Keratinocyte (primary cell): ENCODE measurements around the gene SPON1. TPM values are rescaled to one million over a fixed set of nuclear protein-coding genes. Genes with fewer than 3 reads are reported as not detected.

Source experiments
- DNase-seq: peaks from one replicate; pipeline ENCODE4 v3.0.0-alpha.2; 2011; ENCODE audit warnings: low read depth, missing footprints, low spot score
- FAIRE-seq: peaks from 2 replicates; lab custom pipeline; 2011; peaks lifted over from hg19 to GRCh38; lab: Jason Lieb, UNC
- H2AFZ ChIP-seq: 2 replicates; pipeline ENCODE4 v1.6.0; 2012; ENCODE audit warnings: low read length, control low read depth, inconsistent platforms; ENCODE audit not compliant: control insufficient read depth
- H3K27ac ChIP-seq: 2 replicates; pipeline ENCODE4 v1.5.1; 2011; ENCODE audit warnings: low read length; ENCODE audit not compliant: control insufficient read depth, insufficient read depth
- H3K27me3 ChIP-seq: 3 replicates; pipeline ENCODE4 v1.6.0; 2011; ENCODE audit warnings: low read length; ENCODE audit not compliant: control insufficient read depth, insufficient read depth; ENCODE audit errors: extremely low read depth
- H3K36me3 ChIP-seq, 2 experiments: 2 replicates in 1 of 2; 3 replicates in 1 of 2; pipeline ENCODE4 v1.5.1; 2011; ENCODE audit warnings: low read length in 2 of 2, mild to moderate bottlenecking in 1 of 2; ENCODE audit not compliant: control insufficient read depth in 2 of 2, insufficient read depth in 2 of 2; ENCODE audit errors: extremely low read depth in 1 of 2
- H3K4me1 ChIP-seq: 3 replicates; pipeline ENCODE4 v1.5.1; 2011; ENCODE audit warnings: low read length; ENCODE audit not compliant: control insufficient read depth, insufficient read depth; ENCODE audit errors: extremely low read depth
- H3K4me2 ChIP-seq: 3 replicates; pipeline ENCODE4 v1.6.0; 2011; ENCODE audit warnings: low read depth, low read length; ENCODE audit not compliant: control insufficient read depth, insufficient read depth; ENCODE audit errors: extremely low read depth
- H3K4me3 ChIP-seq, 3 experiments: fragments of 200-600 bp in 1 of 3; sonication (generic) in 1 of 3; 2 replicates in 2 of 3; 3 replicates in 1 of 3; pipeline ENCODE4 v1.5.1; 2011 to 2016; ENCODE audit warnings: low read length in 3 of 3, mild to moderate bottlenecking in 3 of 3, control low read depth in 2 of 3, inconsistent platforms in 1 of 3, low read depth in 1 of 3, mixed read lengths in 1 of 3, mixed run types in 1 of 3, moderate library complexity in 1 of 3; ENCODE audit not compliant: control insufficient read depth in 2 of 3, insufficient read depth in 2 of 3; ENCODE audit errors: extremely low read depth in 1 of 3
- H3K79me2 ChIP-seq: 2 replicates; pipeline ENCODE4 v1.6.0; 2012; ENCODE audit warnings: low read length; ENCODE audit not compliant: control insufficient read depth, insufficient read depth
- H3K9ac ChIP-seq: 3 replicates; pipeline ENCODE4 v1.6.0; 2011; ENCODE audit warnings: low read length; ENCODE audit not compliant: control insufficient read depth, insufficient read depth; ENCODE audit errors: extremely low read depth
- H3K9me1 ChIP-seq: 3 replicates; pipeline ENCODE4 v1.6.0; 2011; ENCODE audit warnings: low read length; ENCODE audit not compliant: control insufficient read depth, insufficient read depth; ENCODE audit errors: extremely low read depth
- H3K9me3 ChIP-seq: 2 replicates; pipeline ENCODE4 v1.5.1; 2012; ENCODE audit warnings: low read depth, low read length; ENCODE audit not compliant: control insufficient read depth
- H4K20me1 ChIP-seq: 3 replicates; pipeline ENCODE4 v1.6.0; 2011; ENCODE audit warnings: low read length; ENCODE audit not compliant: control insufficient read depth, insufficient read depth; ENCODE audit errors: extremely low read depth
- EZH2 ChIP-seq: IDR thresholded peaks from one replicate; pipeline ENCODE4 v1.6.1; 2012; ENCODE audit warnings: inconsistent platforms, mild to moderate bottlenecking, low read length, moderate library complexity
- dilution Hi-C: fragments of 300-500 bp; cut with MboI; formaldehyde crosslinking; loops from one replicate; pipeline ENCODE4 v1.7.0; 2020; ENCODE audit warnings: low sequenced_read_pairs; ENCODE audit not compliant: extremely low pct_ligation_motif_present
- polyA plus RNA-seq, 5 experiments: library from polyadenylated mRNA; depleted of rRNA in 3 of 5; stranded (reverse) in 3 of 5; stranded (forward) in 1 of 5; unstranded in 1 of 5; fragments of >200 nt; gene quantifications; 1 replicate in 1 of 5; 2 replicates in 3 of 5; 3 replicates in 1 of 5; pipeline versions ENCODE4 v1.2.1 to v1.2.3, GENCODE V29; 2011 to 2012; ENCODE audit warnings: missing spikeins in 2 of 5, low read depth in 1 of 5, low replicate concordance in 1 of 5
- TF ChIP-seq, protein P1 (sequence below), 3 experiments: IDR thresholded peaks in 1 of 3; conservative IDR thresholded peaks in 1 of 3; optimal IDR thresholded peaks in 1 of 3; 2 replicates in 2 of 3; 3 replicates in 1 of 3; pipeline versions ENCODE3 to v1.5.1; 2011; ENCODE audit warnings: low read length in 3 of 3, mild to moderate bottlenecking in 3 of 3, moderate library complexity in 2 of 3, control low read depth in 1 of 3, inconsistent platforms in 1 of 3; ENCODE audit not compliant: insufficient read depth in 2 of 3; ENCODE audit errors: extremely low read depth in 1 of 3

SPON1 gene
- polyA plus RNA-seq, 1 donor (not counting 4 experiments of a cell fraction or from before 2014, with no cell fraction given) = not detected

DNA sequence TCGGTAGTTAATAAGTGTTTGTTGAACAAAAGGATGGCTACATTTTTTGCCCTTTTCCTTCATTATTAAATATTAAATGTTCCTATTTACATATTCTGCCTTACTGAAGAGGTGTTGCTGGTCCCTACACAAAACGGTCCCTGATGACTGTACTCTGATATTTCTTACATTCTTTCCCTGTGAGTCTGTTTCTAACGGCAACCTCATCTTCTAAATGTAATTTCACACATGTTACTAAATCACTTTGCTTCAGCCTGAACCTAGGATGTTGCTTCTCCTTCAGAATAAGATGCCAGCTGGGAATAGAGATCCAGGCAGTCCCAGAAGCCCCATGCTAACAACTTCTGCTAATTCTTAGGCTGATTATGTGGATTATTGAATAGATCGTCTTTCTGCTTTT, 50.3 kb downstream of the SPON1 start:
- Histone ChIP-seq H3K27ac (no peak overlapping the region), H3K27me3 (no peaks in the 10 kb centered on the region), H3K36me3 (no peaks in the 10 kb centered on the region), H3K9ac (no peak overlapping the region), H3K4me2 (no peak overlapping the region), H2AFZ (no peak overlapping the region), H3K79me2 (no peaks in the 10 kb centered on the region), H3K4me1 (no peaks in the 10 kb centered on the region), H3K9me1 (no peaks in the 10 kb centered on the region), H3K9me3 (no peaks in the 10 kb centered on the region), H4K20me1 (no peaks in the 10 kb centered on the region), H3K4me3 (no peak overlapping the region)
- dilution Hi-C loops = no loop called here
- no peak for FAIRE-seq
- TF ChIP-seq EZH2 = no peak
- TF ChIP-seq, protein P1, sequence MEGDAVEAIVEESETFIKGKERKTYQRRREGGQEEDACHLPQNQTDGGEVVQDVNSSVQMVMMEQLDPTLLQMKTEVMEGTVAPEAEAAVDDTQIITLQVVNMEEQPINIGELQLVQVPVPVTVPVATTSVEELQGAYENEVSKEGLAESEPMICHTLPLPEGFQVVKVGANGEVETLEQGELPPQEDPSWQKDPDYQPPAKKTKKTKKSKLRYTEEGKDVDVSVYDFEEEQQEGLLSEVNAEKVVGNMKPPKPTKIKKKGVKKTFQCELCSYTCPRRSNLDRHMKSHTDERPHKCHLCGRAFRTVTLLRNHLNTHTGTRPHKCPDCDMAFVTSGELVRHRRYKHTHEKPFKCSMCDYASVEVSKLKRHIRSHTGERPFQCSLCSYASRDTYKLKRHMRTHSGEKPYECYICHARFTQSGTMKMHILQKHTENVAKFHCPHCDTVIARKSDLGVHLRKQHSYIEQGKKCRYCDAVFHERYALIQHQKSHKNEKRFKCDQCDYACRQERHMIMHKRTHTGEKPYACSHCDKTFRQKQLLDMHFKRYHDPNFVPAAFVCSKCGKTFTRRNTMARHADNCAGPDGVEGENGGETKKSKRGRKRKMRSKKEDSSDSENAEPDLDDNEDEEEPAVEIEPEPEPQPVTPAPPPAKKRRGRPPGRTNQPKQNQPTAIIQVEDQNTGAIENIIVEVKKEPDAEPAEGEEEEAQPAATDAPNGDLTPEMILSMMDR (optimal IDR thresholded peaks at IDR 0.05 in 1 of 3, IDR thresholded peaks at IDR 0.05 in 1 of 3, conservative IDR thresholded peaks at IDR 0.05 in 1 of 3; ENCODE audit: extremely low read depth in 1 of 3, insufficient read depth in 2 of 3, low read length in 3 of 3) = no peak
- DNase-seq = no peak

DNA sequence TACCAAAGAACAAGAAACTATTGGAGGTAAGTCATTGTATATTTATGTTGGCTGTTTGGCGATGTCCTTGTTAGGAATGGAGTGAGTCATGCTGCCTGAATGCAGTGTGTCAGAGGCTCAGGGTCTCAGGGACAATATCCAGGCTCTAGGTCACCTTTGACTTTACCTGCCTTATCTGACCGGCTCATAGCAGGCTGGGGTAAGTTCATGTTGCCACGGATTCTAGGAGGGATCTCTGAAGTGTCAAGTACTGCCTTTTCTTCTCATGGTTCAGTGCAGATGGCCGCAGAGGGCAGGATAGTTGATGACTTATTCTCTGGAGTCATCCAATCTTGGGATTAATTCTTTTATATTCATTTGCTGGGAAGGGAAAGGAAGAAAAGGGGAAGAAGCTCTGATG, 53.2 kb downstream of the SPON1 start:
- FAIRE-seq = no peak
- Histone ChIP-seq H3K9me1 (no peaks in the 10 kb centered on the region), H3K9me3 (no peaks in the 10 kb centered on the region), H3K27me3 (peaks cover 4% of the 10 kb centered on the region), H3K79me2 (no peaks in the 10 kb centered on the region), H3K36me3 (no peaks in the 10 kb centered on the region), H3K27ac (no peak overlapping the region), H2AFZ (no peak overlapping the region), H3K4me1 (no peaks in the 10 kb centered on the region), H3K4me3 (no peak overlapping the region), H4K20me1 (no peaks in the 10 kb centered on the region), H3K9ac (no peak overlapping the region), H3K4me2 (no peak overlapping the region)
- TF ChIP-seq, protein P1 (optimal IDR thresholded peaks at IDR 0.05 in 1 of 3, IDR thresholded peaks at IDR 0.05 in 1 of 3, conservative IDR thresholded peaks at IDR 0.05 in 1 of 3; ENCODE audit: extremely low read depth in 1 of 3, insufficient read depth in 2 of 3, low read length in 3 of 3) = no peak
- TF ChIP-seq EZH2 = no peak
- no peak for DNase-seq
- dilution Hi-C loops = no loop called here
